Measurements from ENCODE around the gene POLR2A. TPM values are rescaled to one million over a fixed set of nuclear protein-coding genes. Genes with fewer than 3 reads are reported as not detected.
"Not testable (repeated sequence)": the region's sequence is repeated elsewhere in the genome, so short reads cannot be mapped to it uniquely, and the experiment has no call there.

Gene POLR2A
- total RNA-seq, 1 donor from 2014 or later = 41.2 TPM

DNA sequence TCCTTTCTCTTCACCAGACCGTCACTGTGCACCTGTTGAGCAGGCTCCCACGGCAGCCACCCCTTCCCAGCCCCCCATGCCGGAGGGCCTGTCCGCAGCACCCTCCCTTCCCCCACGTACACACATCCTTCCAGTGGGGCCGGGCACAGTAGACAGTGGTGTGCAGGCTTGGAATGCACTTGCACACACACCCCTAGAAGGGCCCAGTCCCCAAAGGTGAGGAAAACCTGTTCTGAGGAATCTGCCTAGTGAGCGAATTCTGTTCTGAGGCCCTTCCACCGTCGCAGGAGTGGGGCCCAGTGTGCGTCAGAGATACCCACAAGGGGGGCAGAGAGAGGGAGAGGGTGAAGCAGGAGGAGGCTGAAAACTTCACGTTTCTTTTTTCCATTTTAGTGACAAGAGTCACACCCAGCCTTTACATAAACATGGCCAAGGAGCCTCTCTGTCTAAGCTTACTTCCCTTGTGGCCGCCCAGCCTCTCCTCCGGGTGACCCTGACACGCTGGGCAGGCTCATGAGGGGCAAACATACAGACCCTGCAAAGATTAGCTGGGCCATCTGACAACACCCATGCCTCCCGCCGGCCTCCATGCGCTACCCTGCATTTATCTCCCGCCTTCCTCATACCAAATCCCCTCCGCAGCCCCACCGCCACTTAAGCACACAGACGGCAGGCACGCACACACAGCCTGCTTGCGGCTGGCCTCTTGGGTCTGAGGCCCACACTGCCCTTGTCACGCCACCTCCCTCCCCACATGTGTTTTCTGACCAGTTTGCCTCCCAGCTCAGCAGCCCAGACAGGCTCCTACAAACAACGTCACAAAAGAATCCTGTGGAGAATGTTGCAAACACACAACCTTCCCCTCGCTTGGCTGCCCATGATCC is 6.5 kb upstream of the POLR2A start:
- DNase-seq (ENCODE audit: low read depth) = peak; percentile 95

DNA sequence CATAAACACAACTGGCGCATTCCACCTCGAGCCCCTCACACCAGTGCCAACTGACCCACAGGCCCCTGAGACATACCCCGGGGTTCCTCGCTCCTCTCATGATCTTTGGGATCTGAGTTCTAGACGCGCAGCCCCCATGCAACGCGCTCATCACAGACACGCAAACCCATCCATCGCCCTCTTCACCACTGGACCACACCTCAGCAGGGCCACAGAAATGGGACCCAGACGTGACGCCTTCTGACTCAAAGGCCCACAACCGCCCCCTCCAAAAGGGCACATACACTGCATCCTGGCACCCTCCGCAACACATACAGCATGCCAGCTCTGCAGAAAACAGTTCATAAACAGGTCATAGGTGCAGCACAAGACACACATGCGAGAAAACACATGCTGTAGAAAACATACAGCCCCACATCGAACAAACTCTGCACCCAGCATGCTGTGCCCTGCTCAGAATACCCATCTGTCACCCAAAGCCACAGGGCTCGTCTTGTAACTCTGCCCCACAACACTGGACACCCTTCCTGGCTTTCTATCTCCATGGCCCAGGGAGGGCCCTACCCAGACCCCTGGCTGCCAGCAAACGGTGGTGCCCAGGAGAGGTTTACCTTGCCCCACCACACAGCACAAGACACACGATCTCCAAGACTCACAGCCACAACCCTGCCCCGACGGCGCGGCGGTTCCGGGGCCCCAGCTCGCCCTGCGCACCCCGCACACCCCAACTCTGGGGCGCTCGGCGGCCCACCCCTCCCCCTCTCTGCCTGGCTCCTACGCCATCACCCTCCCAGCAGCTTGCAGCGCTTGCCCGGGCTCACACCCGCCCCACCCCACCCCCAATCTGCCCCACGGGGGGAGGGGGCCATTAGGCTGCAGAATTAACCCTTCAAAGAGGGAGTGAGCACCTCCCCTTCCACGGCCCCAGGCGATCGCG is 5.6 kb upstream of the POLR2A start:
- DNase-seq (ENCODE audit: low read depth) = peak; percentile 68

DNA sequence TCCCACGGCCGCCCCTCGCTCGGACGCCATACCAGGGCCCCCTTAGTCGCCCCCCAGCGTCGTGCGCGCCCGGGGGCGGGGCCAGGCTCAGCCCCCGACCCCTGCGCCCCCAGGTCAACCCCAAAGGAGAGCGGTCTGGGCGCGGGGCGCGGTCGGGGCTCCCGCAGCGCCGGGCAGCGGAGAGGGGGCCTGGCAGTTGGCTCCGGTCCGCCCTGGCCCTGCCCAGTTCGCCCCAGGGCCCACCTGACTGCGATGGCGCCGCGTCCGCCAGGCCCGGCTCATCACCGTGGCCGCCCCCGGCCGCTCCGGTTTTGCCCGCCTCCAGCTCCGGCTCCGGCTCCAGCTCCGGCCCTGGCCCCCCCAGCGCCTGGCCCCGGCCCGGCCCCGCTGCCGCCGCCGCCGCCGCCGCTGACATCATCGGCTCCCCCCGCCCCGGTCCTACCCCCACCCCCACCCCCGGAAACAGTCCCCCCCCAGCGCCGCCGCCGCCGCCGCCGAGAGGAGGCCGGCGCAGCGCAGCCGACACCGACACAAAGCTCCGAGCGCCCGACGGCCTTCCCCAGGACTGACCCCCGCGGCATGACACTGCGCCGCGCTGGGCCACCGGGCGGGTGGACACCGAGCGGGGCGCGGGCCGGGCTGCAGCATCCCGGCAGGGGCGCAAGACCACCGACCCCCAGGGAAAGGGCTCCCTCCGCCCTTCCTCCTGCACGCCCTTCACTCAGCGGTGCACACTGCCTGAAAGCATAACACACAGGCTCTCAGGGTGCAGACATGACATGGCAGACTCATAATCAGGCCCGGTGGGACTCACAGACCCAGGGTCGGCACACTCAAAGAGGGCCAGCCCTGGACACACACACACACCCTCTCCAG is 4.7 kb upstream of the POLR2A start, which contains the start of gene ZBTB4:
Gene ZBTB4 (minus strand): TSS at position 419 of the 876 bp plus-strand sequence. CDS start 12,830 bp downstream, outside the sequence.
- peak; percentile 59 for DNase-seq (ENCODE audit: low read depth)

DNA sequence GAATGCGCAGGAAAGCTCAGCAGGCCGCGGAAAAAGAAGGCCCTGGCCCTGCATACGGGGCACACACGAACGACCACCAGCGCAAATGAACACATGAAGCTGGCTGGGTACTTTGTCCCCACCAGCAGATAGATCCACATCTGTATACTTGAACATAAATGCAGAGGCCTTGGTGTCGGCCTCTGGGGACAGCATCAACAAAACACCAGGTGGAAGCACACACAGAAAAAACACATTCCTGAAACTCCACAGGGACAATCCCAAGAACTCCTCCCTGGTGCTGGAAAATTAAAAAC is 4.1 kb upstream of the POLR2A start:
- peak; percentile 31 for DNase-seq (ENCODE audit: low read depth)

DNA sequence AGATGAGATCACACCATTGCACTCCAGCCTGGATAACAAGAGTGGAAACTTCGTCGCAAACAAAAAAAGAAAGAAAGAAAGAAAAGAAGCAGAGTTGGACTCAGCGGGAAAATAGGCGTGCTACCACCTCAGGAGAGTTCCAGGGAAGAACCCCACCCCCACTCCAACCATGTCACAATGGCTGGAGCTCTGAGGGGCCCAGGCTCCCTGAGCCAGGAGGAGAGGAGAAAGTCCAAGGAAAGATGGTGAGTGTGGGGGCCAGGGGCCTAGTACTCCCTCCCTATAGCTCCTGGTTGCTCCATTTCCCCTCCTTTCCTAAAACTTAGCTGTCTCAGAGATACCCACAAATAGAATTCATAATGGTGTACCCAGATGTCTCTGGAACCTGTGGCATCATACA is 2.9 kb upstream of the POLR2A start, which contains the start of gene SLC35G6:
Gene SLC35G6 (plus strand): TSS at position 172 of the 400 bp plus-strand sequence. CDS start 71 bp downstream, at position 243.
- not testable (repeated sequence) for DNase-seq (ENCODE audit: low read depth)

DNA sequence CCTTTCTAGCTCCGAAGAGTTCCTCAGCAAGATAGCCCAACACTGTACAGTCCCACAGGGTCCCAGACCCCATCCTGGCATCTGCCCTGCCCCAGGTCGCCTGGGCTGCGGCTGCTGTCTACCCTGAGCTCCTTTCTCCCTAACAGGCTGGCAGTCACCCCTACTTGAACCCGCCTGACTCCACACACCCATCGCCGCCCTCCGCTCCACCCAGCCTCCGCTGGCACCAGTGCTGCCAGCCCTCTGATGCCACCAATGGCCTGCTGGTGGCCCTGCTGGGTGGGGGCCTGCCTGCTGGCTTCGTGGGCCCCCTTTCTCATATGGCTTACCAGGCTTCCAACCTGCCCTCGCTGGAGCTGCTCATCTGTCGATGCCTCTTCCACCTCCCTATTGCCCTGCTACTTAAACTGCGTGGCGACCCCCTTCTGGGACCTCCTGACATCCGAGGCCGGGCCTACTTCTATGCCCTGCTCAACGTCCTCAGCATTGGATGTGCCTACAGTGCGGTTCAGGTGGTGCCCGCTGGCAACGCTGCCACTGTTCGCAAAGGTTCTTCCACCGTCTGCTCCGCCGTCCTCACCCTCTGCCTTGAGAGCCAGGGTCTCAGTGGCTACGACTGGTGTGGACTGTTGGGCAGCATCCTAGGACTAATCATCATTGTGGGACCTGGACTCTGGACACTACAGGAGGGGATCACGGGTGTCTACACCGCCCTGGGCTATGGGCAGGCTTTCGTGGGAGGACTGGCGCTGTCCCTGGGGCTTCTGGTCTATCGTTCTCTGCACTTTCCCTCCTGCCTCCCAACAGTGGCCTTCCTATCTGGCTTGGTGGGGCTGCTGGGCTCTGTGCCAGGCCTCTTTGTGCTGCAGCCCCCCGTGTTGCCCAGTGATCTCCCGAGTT is 2.1 kb upstream of the POLR2A start:
- not testable (repeated sequence) for DNase-seq (ENCODE audit: low read depth)

DNA sequence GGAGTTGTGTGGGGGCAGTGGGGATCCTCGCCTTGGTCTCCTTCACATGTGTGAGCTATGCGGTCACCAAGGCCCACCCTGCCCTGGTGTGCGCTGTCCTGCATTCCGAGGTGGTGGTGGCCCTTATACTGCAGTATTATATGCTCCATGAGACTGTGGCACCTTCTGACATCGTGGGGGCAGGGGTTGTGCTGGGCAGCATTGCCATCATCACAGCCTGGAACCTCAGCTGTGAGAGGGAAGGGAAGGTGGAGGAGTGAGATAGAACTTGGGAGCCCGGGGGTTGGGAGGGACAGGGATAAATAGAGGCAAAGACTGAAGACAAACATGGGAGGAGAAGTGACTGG is 1.5 kb upstream of the POLR2A start:
- not testable (repeated sequence) for DNase-seq (ENCODE audit: low read depth)

DNA sequence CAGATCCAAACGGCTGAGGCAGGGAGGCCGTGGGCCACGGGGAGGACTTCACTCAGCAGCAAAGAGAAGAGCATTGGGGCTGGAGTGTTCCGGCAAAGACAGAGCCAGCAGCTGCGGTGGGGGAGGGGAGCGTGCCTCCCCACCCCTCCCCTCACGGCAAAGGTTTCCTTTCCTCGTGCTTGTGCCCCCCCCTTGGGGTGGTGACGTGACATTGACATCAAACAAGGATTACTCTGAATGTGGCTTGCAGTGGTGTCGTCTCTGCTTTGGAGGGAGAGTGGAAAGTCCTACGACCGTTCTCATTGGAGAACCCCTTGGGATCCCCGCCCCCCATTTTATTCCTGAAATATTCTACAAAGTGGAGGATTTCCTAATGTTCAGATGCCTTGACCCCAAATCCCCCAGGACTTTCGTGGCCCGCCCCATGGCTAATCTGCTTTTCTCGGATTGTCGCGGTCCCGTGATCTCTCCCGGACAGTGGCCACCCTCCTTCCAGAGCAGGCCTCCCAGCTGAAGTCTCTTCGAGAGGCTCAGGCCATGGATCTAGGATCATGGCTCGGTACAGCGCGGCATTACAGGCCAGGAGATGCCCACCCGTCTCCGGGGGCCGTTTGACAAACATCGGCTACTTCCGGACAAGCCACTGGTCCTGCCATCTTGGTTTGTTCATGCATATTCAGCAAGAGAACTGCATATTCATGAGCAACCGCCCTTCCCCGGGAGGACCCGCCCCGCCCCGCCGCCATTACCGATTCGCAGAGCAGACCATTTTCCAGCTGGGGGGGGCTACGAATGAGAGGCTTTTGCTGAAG is 705 bp upstream of the POLR2A start:
- DNase-seq (ENCODE audit: low read depth) = peak; percentile 99

DNA sequence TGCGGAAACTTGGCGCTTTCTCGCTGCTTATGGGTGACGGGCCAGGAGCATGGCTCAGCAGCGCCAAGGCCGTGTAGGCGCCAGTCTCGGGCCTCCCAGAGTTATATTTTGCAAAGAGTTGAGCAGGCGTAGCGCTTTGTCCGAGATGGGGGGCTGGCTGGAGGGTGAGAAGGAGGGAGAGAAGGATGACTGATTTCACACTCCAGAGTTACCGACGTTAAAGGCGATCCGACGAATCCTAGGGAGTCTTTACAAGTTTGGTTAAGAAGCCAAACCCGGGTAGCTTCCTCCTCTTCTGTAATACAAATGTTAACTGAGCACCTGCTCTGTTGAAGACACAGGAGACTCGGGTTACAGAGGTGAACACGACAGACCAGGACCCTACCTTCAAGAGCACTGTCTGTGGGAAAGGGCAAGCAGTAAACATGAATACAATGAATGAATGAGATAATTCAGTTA is 782 bp downstream of the POLR2A start:
- no peak for DNase-seq (ENCODE audit: low read depth)

DNA sequence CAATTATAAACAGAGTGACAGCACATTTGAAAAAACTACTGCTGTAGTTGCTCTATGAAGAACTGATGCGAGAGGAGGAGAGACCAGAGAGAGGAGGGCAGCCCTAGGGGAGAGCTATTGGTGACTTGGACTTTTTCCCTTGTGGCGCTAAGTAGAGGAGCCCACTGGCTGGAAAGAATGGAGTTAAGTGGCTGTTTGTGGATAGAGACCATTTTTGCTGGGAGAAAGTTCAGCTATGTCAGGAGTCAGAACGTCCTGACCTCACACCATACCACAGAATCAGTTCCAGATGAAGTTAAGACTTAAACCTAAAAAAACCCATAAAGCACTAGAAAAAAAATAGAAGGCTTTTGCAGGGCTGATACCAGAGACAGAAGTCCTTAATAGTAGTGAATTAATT is 2.0 kb downstream of the POLR2A start:
- no peak for DNase-seq (ENCODE audit: low read depth)

DNA sequence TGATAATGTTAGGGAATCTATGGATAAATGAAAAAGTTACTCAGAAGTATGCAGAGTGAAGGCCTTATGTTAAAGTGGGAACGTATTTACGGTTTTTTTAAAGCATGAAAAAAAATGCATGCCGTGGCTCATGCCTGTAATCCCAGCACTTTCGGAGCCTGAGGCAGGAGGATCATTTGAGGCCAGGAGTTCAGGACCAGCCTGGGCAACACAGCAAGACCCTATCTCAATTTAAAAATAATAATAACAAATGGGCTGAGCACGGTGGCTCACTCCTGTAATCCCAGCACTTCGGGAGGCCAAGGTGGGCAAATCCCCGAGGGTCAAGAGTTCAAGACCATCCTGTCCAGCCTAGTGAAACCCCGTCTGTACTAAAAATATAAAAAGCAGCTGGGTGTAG is 6.0 kb downstream of the POLR2A start:
- DNase-seq (ENCODE audit: low read depth) = no peak

DNA sequence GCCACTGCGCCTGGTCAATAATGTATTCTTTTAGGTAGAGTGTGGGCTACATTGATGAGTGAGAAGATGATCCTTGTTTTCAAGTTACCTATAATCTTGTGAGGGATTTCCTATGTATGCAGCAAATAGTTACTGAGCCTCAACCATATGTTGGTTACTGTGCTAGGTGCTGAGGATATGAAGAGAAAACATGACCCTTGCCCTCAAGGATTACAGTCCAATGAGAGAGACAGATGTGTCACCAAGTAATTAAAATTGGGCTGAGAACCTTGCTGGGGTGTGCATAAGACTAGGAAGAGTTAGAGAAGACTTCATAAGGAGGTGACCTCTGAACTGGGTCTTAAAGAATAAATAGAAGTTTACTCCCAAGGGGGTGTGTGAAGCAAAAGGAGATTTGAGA is 7.4 kb downstream of the POLR2A start:
- DNase-seq (ENCODE audit: low read depth) = no peak

DNA sequence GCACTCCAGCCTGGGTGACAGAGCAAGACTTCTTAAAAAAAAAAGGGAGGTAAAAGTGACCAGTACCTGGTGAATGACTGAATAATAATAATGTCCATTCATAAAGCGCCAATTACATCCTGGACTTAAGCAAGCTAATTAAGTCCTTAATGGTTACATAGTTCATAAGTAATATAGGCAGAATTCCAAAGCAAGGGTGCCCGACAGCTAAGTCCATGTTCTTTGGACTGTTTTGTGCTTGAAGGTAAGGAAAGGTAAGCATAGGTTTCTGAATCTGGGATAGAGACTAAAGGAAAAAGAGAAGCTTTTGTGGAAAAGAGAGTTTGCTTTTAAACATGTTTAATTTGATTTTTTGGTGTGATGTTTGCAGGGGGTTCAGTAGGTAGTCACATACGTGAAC is 9.8 kb downstream of the POLR2A start:
- DNase-seq (ENCODE audit: low read depth) = no peak

DNA sequence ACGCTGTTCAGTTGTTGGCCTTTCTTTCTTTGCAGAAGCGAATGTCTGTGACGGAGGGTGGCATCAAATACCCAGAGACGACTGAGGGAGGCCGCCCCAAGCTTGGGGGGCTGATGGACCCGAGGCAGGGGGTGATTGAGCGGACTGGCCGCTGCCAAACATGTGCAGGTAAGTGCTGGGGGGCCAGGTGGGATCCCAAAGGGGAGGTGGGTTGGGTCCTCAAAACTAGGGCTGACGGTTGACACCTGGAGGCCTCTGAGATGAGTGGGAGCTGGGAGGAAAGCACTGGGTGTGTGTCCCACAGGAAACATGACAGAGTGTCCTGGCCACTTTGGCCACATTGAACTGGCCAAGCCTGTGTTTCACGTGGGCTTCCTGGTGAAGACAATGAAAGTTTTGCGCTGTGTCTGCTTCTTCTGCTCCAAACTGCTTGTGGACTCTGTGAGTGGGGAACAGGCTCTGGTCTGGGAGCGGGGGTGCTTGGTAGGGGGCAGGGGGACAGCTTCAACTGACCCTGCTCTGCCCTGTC is 11.8 kb downstream of the POLR2A start:
- DNase-seq (ENCODE audit: low read depth) = no peak

DNA sequence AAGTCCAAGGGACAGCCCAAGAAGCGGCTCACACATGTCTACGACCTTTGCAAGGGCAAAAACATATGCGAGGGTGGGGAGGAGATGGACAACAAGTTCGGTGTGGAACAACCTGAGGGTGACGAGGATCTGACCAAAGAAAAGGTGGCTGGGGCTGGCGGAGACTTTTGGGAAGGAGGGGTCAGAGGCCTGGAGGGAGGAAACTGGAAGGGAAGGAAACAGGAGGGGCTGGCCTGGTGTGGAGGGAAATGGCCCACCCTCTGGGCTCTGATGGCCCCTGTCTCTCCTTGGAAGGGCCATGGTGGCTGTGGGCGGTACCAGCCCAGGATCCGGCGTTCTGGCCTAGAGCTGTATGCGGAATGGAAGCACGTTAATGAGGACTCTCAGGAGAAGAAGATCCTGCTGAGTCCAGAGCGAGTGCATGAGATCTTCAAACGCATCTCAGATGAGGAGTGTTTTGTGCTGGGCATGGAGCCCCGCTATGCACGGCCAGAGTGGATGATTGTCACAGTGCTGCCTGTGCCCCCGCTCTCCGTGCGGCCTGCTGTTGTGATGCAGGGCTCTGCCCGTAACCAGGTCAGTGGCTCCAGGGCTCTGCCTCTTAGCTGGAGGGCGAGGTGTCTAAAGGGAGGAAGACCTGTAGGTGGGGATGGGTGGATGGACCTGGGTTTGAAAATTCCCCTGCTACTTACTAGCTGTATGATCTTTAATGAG is 12.5 kb downstream of the POLR2A start:
- DNase-seq (ENCODE audit: low read depth) = no peak

DNA sequence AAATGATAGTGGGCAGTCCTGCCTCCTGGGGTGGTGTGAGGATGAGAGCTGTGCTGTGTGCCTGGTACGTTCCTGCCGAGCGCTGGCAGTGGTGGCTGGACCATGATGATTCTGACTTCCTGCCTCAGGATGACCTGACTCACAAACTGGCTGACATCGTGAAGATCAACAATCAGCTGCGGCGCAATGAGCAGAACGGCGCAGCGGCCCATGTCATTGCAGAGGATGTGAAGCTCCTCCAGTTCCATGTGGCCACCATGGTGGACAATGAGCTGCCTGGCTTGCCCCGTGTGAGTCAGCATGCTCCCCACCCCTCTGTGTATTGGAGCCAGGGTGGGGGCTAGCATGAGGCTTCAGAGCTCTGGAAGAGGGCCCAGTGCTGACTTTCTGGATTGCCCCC is 13.1 kb downstream of the POLR2A start:
- DNase-seq (ENCODE audit: low read depth) = no peak

DNA sequence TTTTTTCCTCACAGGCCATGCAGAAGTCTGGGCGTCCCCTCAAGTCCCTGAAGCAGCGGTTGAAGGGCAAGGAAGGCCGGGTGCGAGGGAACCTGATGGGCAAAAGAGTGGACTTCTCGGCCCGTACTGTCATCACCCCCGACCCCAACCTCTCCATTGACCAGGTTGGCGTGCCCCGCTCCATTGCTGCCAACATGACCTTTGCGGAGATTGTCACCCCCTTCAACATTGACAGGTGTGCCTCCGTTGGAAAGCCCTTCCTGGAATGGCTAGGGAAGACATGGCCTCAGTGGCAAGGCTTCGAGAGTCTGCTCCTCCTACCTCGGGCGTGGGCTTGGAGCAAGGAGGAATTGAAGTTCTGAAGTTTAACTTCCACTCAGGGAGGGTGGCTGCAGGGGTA is 13.5 kb downstream of the POLR2A start:
- no peak for DNase-seq (ENCODE audit: low read depth)

DNA sequence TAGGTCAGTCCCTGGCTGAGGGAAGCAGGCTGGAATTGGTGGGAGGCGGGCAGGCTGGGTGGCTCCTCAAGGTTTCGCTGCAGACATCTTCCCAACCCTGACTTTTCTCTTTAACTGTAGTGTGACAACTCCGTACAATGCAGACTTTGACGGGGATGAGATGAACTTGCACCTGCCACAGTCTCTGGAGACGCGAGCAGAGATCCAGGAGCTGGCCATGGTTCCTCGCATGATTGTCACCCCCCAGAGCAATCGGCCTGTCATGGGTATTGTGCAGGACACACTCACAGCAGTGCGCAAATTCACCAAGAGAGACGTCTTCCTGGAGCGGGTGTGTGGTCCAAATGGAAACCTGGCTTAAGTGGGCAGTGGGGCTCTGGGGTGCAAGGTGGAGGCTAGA is 15.0 kb downstream of the POLR2A start:
- DNase-seq (ENCODE audit: low read depth) = no peak

Data from myocyte (in vitro differentiated cells).